Activated T-cell treated with anti-CD3 and anti-CD28 coated beads, Interleukin-2, amount 50 U/mL, for 24 hours (primary cell): ENCODE data around the gene ZCWPW1.
A peak's percentile ranks its signal among the peaks of the same experiment; 100 is the strongest.

Experiments used
- DNase-seq: peaks from one replicate; pipeline ENCODE4 v3.0.0-alpha.2; 2020
- H3K27ac Mint-ChIP-seq: 2 replicates; pipeline ENCODE4 v1.8.0; 2020; ENCODE audit warnings: mild to moderate bottlenecking, mixed read lengths
- H3K27me3 Mint-ChIP-seq: 2 replicates; pipeline ENCODE4 v1.8.0; 2020; ENCODE audit warnings: mixed read lengths
- H3K36me3 Mint-ChIP-seq: 2 replicates; pipeline ENCODE4 v1.8.0; 2020; ENCODE audit warnings: low read depth, mixed read lengths
- H3K4me1 Mint-ChIP-seq: 2 replicates; pipeline ENCODE4 v1.8.0; 2020; ENCODE audit warnings: low read depth, mixed read lengths
- H3K4me3 Mint-ChIP-seq: 2 replicates; pipeline ENCODE4 v1.8.0; 2020; ENCODE audit warnings: mild to moderate bottlenecking, moderate library complexity, mixed read lengths
- H3K9me3 Mint-ChIP-seq: 2 replicates; pipeline ENCODE4 v1.8.0; 2020; ENCODE audit warnings: mixed read lengths

The ZCWPW1 gene

DNA sequence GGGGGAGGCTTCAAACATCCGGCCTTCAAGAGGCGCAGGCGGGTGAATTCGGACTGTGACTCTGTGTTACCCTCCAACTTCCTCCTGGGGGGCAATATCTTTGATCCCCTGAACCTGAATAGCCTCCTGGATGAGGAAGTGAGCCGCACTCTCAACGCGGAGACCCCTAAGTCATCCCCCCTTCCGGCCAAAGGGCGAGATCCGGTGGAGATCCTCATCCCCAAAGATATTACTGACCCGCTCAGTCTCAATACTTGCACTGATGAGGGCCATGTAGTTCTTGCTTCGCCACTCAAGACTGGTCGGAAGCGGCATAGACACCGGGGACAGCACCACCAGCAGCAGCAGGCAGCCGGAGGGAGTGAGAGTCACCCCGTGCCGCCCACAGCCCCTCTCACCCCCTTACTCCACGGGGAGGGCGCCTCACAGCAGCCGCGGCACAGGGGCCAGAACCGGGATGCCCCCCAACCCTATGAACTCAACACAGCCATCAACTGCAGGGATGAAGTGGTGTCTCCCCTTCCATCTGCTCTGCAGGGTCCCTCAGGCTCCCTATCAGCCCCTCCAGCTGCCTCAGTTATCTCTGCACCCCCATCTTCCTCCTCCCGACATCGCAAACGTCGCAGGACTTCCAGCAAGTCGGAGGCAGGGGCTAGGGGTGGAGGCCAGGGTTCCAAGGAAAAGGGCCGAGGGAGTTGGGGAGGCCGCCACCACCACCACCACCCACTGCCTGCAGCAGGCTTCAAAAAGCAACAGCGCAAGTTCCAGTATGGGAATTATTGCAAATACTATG, 2.2 kb upstream of the ZCWPW1 start:
- Mint-ChIP-seq H3K4me3 (peak overlapping the region; percentile 97), H3K27ac (peak overlapping the region; percentile 96), H3K36me3 (peaks cover 72% of the 10 kb centered on the region), H3K9me3 (no peaks in the 10 kb centered on the region), H3K4me1 (peaks cover 58% of the 10 kb centered on the region), H3K27me3 (peaks cover 4% of the 10 kb centered on the region)
- peak; percentile 61 for DNase-seq

GRCh38 chr7:100429637-100430492, 1.4 kb upstream of the ZCWPW1 start, which contains the start of gene MEPCE:
Gene MEPCE, plus strand, starts transcription at chr7:100429831. Its CDS starts 188 bp downstream, at chr7:100430019.
- H3K9me3 Mint-ChIP-seq, result no peaks in the 10 kb centered on the region
- peaks cover 54% of the 10 kb centered on the region for H3K4me1 Mint-ChIP-seq
- H3K27ac Mint-ChIP-seq, result peak within 1 kb of the TSS; percentile 100
- H3K36me3 Mint-ChIP-seq, result peaks cover 65% of the 10 kb centered on the region
- H3K27me3 Mint-ChIP-seq, result peaks cover 4% of the 10 kb centered on the region
- H3K4me3 Mint-ChIP-seq, result peak within 1 kb of the TSS; percentile 97
- peak; percentile 98 for DNase-seq

- no peaks in the 10 kb centered on the region for H3K9me3 Mint-ChIP-seq
- peak overlapping the region; percentile 97 for H3K4me3 Mint-ChIP-seq
- peaks cover 57% of the 10 kb centered on the region for H3K36me3 Mint-ChIP-seq
- H3K27me3 Mint-ChIP-seq, result peaks cover 4% of the 10 kb centered on the region
- DNase-seq, result peak; percentile 100
- peak overlapping the region; percentile 100 for H3K27ac Mint-ChIP-seq
- peaks cover 46% of the 10 kb centered on the region for H3K4me1 Mint-ChIP-seq
Measured at GRCh38 chr7:100428967-100429636, 599 bp upstream of the ZCWPW1 start.

- peaks cover 44% of the 10 kb centered on the region for H3K36me3 Mint-ChIP-seq
- H3K4me1 Mint-ChIP-seq, result peaks cover 33% of the 10 kb centered on the region
- H3K9me3 Mint-ChIP-seq, result no peaks in the 10 kb centered on the region
- peak overlapping the region; percentile 97 for H3K4me3 Mint-ChIP-seq
- no peak for DNase-seq
- peak overlapping the region; percentile 100 for H3K27ac Mint-ChIP-seq
- peaks cover 4% of the 10 kb centered on the region for H3K27me3 Mint-ChIP-seq
Measured at GRCh38 chr7:100427762-100428198, 723 bp downstream of the ZCWPW1 start.

DNA sequence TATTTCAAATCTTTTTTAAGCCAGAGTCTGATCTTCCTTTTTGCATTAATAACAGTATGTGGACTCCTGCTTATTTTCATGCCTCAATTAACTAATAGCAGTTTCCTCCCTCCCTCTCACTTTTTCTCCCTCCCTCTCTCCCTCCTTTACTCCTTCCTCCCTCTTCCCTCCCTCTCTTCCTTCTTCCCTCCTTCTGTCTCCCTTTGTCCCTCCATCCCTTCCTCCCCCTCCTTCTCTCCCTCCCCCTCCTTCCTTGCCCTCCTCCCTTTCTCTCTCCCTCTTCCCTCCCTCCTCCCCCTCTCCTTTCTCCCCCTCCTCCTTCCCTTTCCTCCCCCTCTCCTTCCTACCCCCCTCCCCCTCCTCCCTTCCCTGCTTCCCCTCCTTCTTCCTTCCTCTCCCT, 2.0 kb downstream of the ZCWPW1 start:
- Mint-ChIP-seq H3K36me3 (peaks cover 31% of the 10 kb centered on the region), H3K27ac (no peak overlapping the region), H3K27me3 (peaks cover 4% of the 10 kb centered on the region), H3K9me3 (no peaks in the 10 kb centered on the region), H3K4me3 (no peak overlapping the region), H3K4me1 (peaks cover 20% of the 10 kb centered on the region)
- no peak for DNase-seq

DNA sequence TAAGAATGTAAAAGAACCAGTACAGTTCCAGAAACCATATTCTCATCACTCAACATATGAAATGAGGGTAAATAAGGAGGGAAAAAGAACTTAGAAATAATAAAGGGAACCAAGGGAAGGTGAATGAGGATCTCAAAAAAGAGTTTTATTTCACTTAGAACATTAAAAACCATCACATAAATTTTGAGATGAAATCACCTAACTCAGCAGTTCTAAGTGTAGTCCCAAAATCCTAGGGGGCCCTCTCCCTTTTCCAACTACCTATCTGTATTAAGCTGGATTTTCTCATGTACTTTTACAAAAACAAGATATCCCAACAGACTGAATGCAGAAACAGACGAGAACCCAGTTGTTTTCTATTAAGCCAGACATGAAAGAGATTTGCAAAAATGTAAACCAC, 3.2 kb downstream of the ZCWPW1 start:
- Mint-ChIP-seq H3K27ac (no peak overlapping the region), H3K4me1 (peaks cover 10% of the 10 kb centered on the region), H3K9me3 (no peaks in the 10 kb centered on the region), H3K4me3 (no peak overlapping the region), H3K36me3 (peaks cover 19% of the 10 kb centered on the region), H3K27me3 (peaks cover 4% of the 10 kb centered on the region)
- no peak for DNase-seq

DNA sequence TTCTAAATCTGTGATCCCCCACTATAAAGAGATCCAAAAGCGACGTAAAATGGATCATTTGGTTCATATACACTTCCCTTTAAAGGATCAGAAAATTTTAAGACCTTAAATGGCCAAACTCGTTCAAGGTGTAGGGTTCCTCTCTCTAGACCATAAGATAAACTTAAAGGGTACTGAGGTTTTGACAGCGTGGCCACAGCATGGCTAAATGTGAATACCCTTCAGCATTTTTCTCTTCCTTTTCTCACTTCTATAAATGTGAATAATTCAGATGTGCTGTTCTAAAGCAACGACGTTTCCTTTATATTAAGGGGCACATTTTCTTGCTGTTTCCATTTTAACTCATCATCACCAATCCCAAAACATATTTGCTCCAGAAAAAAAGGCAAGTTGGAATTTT, 5.2 kb downstream of the ZCWPW1 start:
- Mint-ChIP-seq H3K4me3 (no peak overlapping the region), H3K9me3 (no peaks in the 10 kb centered on the region), H3K4me1 (peaks cover 3% of the 10 kb centered on the region), H3K27ac (no peak overlapping the region), H3K27me3 (no peaks in the 10 kb centered on the region), H3K36me3 (peaks cover 4% of the 10 kb centered on the region)
- DNase-seq, result no peak

GRCh38 chr7:100419660-100420226, 8.8 kb downstream of the ZCWPW1 start:
- DNase-seq, result no peak
- no peaks in the 10 kb centered on the region for H3K9me3 Mint-ChIP-seq
- H3K4me3 Mint-ChIP-seq, result no peak overlapping the region
- H3K4me1 Mint-ChIP-seq, result no peaks in the 10 kb centered on the region
- H3K36me3 Mint-ChIP-seq, result no peaks in the 10 kb centered on the region
- no peaks in the 10 kb centered on the region for H3K27me3 Mint-ChIP-seq
- H3K27ac Mint-ChIP-seq, result no peak overlapping the region

GRCh38 chr7:100418930-100419659, 9.4 kb downstream of the ZCWPW1 start:
- Mint-ChIP-seq H3K4me1 (no peaks in the 10 kb centered on the region), H3K9me3 (no peaks in the 10 kb centered on the region), H3K27me3 (no peaks in the 10 kb centered on the region), H3K36me3 (no peaks in the 10 kb centered on the region), H3K4me3 (no peak overlapping the region), H3K27ac (no peak overlapping the region)
- DNase-seq, result no peak

DNA sequence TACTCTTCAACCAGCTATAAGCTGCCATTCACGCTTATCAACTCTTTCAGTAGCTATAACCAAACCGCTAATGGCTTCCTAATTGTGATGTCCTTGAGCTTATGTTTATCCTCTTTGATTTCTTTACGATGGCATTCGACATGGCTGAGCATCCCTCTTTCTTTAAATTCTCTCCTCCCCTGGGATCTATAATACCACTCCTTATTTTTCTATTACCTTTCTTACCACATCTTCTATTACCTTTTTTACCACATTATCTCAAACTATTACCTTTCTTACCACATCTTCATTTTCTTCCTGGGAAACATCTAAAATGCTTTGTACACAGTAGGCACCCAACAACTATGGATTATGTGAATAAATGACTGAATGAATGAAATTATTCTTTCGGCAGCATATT, 13.1 kb downstream of the ZCWPW1 start:
- Mint-ChIP-seq H3K4me1 (no peaks in the 10 kb centered on the region), H3K27ac (no peak overlapping the region), H3K4me3 (no peak overlapping the region), H3K9me3 (no peaks in the 10 kb centered on the region), H3K27me3 (no peaks in the 10 kb centered on the region), H3K36me3 (no peaks in the 10 kb centered on the region)
- DNase-seq, result no peak

GRCh38 chr7:100413889-100414288, 14.6 kb downstream of the ZCWPW1 start:
- Mint-ChIP-seq H3K4me3 (no peak overlapping the region), H3K36me3 (no peaks in the 10 kb centered on the region), H3K4me1 (no peaks in the 10 kb centered on the region), H3K27ac (no peak overlapping the region), H3K27me3 (no peaks in the 10 kb centered on the region), H3K9me3 (no peaks in the 10 kb centered on the region)
- DNase-seq, result no peak

- Mint-ChIP-seq H3K27ac (no peak overlapping the region), H3K36me3 (no peaks in the 10 kb centered on the region), H3K4me3 (no peak overlapping the region), H3K4me1 (no peaks in the 10 kb centered on the region), H3K27me3 (no peaks in the 10 kb centered on the region), H3K9me3 (no peaks in the 10 kb centered on the region)
- no peak for DNase-seq
Measured at GRCh38 chr7:100413346-100413745, 15.2 kb downstream of the ZCWPW1 start.

DNA sequence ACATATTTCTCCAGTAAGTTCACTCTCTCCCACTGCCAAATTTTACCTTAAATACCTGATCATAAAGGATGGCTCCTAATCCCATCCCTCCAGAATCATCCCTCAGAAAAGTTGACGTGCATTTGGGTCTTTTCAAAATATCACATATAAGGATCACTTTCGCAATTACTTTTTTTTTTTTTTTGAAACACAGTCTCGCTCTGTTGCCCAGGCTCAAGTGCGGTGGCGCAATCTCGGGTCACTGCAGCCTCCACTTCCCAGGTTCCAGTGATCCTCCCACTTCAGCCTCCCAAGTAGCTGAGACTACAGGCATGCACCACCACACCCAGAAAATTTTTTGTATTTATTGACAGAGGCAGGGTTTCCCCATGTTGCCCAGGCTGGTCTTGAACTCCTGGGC, 17.4 kb downstream of the ZCWPW1 start:
- no peak overlapping the region for H3K4me3 Mint-ChIP-seq
- peaks cover 5% of the 10 kb centered on the region for H3K4me1 Mint-ChIP-seq
- no peak overlapping the region for H3K27ac Mint-ChIP-seq
- H3K27me3 Mint-ChIP-seq, result no peaks in the 10 kb centered on the region
- no peaks in the 10 kb centered on the region for H3K36me3 Mint-ChIP-seq
- no peak for DNase-seq
- H3K9me3 Mint-ChIP-seq, result no peaks in the 10 kb centered on the region
